MM.1S (cell line): ENCODE data around the gene FAM3B.

ENCODE experiments used
- EZH2 ChIP-seq: fragments of 300-600 bp; sonication (generic); optimal IDR thresholded peaks from 2 replicates; pipeline ENCODE3; 2017; ENCODE audit warnings: low read depth, mild to moderate bottlenecking, antibody characterized with exemption, low read length, mixed read lengths
- EZH2phosphoT487 ChIP-seq: fragments of 300-600 bp; sonication (generic); IDR thresholded peaks from 2 replicates; pipeline ENCODE4 v1.6.1; 2018; ENCODE audit warnings: antibody characterized with exemption, low read length
- TF ChIP-seq, protein P1 (sequence below): fragments of 300-600 bp; sonication (generic); IDR thresholded peaks from 2 replicates; pipeline ENCODE4 v1.5.1; 2016; ENCODE audit warnings: antibody characterized with exemption, low read length, mixed read lengths

DNA sequence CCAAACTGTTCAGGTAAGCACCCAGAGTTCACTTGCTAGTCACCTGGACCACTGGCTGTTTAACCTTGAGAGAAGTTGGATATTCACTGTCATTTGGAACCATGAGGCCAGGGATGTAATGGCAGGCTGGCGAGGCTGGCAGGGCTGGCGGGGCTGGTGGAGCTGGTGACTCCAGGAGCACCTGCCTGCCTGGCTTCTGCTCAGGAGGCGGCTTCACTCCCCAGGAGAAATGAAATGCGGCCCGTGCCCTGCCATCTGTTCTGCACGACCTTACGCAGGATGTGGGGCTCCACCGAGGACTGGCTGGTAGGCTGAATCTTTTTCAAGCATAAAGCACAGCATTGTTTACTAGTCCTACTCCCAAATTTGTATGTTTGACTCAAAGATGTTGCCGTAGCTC, 86.7 kb downstream of the FAM3B start:
- TF ChIP-seq, protein P1, sequence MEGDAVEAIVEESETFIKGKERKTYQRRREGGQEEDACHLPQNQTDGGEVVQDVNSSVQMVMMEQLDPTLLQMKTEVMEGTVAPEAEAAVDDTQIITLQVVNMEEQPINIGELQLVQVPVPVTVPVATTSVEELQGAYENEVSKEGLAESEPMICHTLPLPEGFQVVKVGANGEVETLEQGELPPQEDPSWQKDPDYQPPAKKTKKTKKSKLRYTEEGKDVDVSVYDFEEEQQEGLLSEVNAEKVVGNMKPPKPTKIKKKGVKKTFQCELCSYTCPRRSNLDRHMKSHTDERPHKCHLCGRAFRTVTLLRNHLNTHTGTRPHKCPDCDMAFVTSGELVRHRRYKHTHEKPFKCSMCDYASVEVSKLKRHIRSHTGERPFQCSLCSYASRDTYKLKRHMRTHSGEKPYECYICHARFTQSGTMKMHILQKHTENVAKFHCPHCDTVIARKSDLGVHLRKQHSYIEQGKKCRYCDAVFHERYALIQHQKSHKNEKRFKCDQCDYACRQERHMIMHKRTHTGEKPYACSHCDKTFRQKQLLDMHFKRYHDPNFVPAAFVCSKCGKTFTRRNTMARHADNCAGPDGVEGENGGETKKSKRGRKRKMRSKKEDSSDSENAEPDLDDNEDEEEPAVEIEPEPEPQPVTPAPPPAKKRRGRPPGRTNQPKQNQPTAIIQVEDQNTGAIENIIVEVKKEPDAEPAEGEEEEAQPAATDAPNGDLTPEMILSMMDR: no peak
- TF ChIP-seq EZH2: no peak
- TF ChIP-seq EZH2phosphoT487: no peak
